ENCODE measurements around the gene SETD5. TPM values are rescaled to one million over a fixed set of nuclear protein-coding genes. Genes with fewer than 3 reads are reported as not detected.

Gene SETD5
- polyA plus RNA-seq, 1 donor (not counting 4 experiments of a cell fraction or from before 2014, with no cell fraction given): 37.8 TPM

DNA sequence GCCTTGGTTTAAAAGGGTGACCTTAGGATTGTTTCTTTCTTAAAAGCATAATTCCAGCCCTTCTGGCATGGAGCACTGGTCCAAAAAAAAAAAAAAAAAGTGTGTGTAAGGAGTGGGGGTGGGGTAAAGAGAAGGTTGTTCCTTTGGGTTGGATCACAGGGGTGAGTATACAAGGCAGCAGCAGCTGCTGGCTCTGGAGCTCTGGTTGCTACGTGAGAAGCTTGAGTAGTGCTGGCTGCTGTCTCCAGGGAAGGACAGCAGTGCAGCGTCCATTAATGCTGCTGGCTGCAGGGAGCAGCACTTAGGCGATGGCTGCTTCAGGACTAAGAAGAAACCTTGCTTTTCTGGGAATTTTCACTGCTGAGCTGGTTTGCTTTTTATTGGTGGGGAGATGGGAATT is 2.3 kb downstream of the SETD5 start:
- Histone ChIP-seq H3K4me3 (ENCODE audit: control insufficient read depth in 2 of 3, extremely low read depth in 1 of 3, insufficient read depth in 2 of 3, low read depth in 1 of 3, low read length in 3 of 3) (peak overlapping the region; percentile 87 to 97 (median 96)), H3K4me1 (ENCODE audit: control insufficient read depth, extremely low read depth, insufficient read depth, low read length) (peaks cover 52% of the 10 kb centered on the region), H3K4me2 (ENCODE audit: control insufficient read depth, extremely low read depth, insufficient read depth, low read depth, low read length) (peak overlapping the region; percentile 96), H3K9me3 (ENCODE audit: control insufficient read depth, low read depth, low read length) (no peaks in the 10 kb centered on the region), H2AFZ (ENCODE audit: control insufficient read depth, low read length) (no peak overlapping the region), H3K79me2 (ENCODE audit: control insufficient read depth, insufficient read depth, low read length) (peaks cover 84% of the 10 kb centered on the region), H3K9ac (ENCODE audit: control insufficient read depth, extremely low read depth, insufficient read depth, low read length) (peak overlapping the region; percentile 100), H3K9me1 (ENCODE audit: control insufficient read depth, extremely low read depth, insufficient read depth, low read length) (peaks cover 1% of the 10 kb centered on the region), H3K36me3 (ENCODE audit: control insufficient read depth in 2 of 2, extremely low read depth in 1 of 2, insufficient read depth in 2 of 2, low read length in 2 of 2) (peaks cover 1 to 7% of the 10 kb centered on the region in 2 experiments), H4K20me1 (ENCODE audit: control insufficient read depth, extremely low read depth, insufficient read depth, low read length) (peaks cover 25% of the 10 kb centered on the region), H3K27me3 (ENCODE audit: control insufficient read depth, extremely low read depth, insufficient read depth, low read length) (no peaks in the 10 kb centered on the region), H3K27ac (ENCODE audit: control insufficient read depth, insufficient read depth, low read length) (peak overlapping the region; percentile 99)
- dilution Hi-C loops (cut with MboI; ENCODE audit: extremely low pct_ligation_motif_present, low sequenced_read_pairs): no loop called here
- no peak for TF ChIP-seq EZH2 (IDR thresholded peaks at IDR 0.05; ENCODE audit: low read length)
- TF ChIP-seq, protein P1, sequence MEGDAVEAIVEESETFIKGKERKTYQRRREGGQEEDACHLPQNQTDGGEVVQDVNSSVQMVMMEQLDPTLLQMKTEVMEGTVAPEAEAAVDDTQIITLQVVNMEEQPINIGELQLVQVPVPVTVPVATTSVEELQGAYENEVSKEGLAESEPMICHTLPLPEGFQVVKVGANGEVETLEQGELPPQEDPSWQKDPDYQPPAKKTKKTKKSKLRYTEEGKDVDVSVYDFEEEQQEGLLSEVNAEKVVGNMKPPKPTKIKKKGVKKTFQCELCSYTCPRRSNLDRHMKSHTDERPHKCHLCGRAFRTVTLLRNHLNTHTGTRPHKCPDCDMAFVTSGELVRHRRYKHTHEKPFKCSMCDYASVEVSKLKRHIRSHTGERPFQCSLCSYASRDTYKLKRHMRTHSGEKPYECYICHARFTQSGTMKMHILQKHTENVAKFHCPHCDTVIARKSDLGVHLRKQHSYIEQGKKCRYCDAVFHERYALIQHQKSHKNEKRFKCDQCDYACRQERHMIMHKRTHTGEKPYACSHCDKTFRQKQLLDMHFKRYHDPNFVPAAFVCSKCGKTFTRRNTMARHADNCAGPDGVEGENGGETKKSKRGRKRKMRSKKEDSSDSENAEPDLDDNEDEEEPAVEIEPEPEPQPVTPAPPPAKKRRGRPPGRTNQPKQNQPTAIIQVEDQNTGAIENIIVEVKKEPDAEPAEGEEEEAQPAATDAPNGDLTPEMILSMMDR (optimal IDR thresholded peaks at IDR 0.05 in 1 of 3, IDR thresholded peaks at IDR 0.05 in 1 of 3, conservative IDR thresholded peaks at IDR 0.05 in 1 of 3; ENCODE audit: extremely low read depth in 1 of 3, insufficient read depth in 2 of 3, low read length in 3 of 3): peak in 1 of 3 experiments; percentile 6
- FAIRE-seq (no peak), DNase-seq (ENCODE audit: low read depth, low spot score) (no peak)

DNA sequence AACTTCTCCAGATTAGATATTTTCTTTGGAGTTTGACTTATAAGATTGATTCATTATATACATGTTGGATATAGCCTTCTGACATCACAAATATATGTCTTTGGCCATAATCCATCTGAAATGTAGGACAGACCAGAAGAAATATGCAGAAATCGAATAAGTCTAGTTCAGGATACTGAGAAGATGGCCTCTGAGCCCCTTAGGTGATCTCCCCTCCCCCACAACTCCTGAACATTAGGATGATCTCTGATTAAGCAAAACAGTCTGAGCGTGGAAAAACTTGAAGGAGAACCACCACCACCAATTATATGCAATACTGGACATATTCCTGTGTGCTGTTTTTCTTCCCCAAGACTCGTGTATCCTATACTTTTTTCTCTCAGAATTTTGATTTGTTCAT is 3.2 kb downstream of the SETD5 start:
- no peak for TF ChIP-seq EZH2 (IDR thresholded peaks at IDR 0.05; ENCODE audit: low read length)
- TF ChIP-seq, protein P1 (optimal IDR thresholded peaks at IDR 0.05 in 1 of 3, IDR thresholded peaks at IDR 0.05 in 1 of 3, conservative IDR thresholded peaks at IDR 0.05 in 1 of 3; ENCODE audit: extremely low read depth in 1 of 3, insufficient read depth in 2 of 3, low read length in 3 of 3): no peak
- peaks cover 52% of the 10 kb centered on the region for H3K4me1 ChIP-seq (ENCODE audit: control insufficient read depth, extremely low read depth, insufficient read depth, low read length)
- peaks cover 27% of the 10 kb centered on the region for H4K20me1 ChIP-seq (ENCODE audit: control insufficient read depth, extremely low read depth, insufficient read depth, low read length)
- peak overlapping the region; percentile 99 for H3K27ac ChIP-seq (ENCODE audit: control insufficient read depth, insufficient read depth, low read length)
- H2AFZ ChIP-seq (ENCODE audit: control insufficient read depth, low read length): no peak overlapping the region
- H3K79me2 ChIP-seq (ENCODE audit: control insufficient read depth, insufficient read depth, low read length): peaks cover 84% of the 10 kb centered on the region
- H3K9me1 ChIP-seq (ENCODE audit: control insufficient read depth, extremely low read depth, insufficient read depth, low read length): peaks cover 2% of the 10 kb centered on the region
- H3K27me3 ChIP-seq (ENCODE audit: control insufficient read depth, extremely low read depth, insufficient read depth, low read length): no peaks in the 10 kb centered on the region
- FAIRE-seq: peak; percentile 26
- no peak for DNase-seq (ENCODE audit: low read depth, low spot score)
- no peaks in the 10 kb centered on the region for H3K36me3 ChIP-seq (ENCODE audit: control insufficient read depth in 2 of 2, extremely low read depth in 1 of 2, insufficient read depth in 2 of 2, low read length in 2 of 2)
- dilution Hi-C loops (cut with MboI; ENCODE audit: extremely low pct_ligation_motif_present, low sequenced_read_pairs): no loop called here
- no peaks in the 10 kb centered on the region for H3K9me3 ChIP-seq (ENCODE audit: control insufficient read depth, low read depth, low read length)
- peak overlapping the region; percentile 96 for H3K4me2 ChIP-seq (ENCODE audit: control insufficient read depth, extremely low read depth, insufficient read depth, low read depth, low read length)
- H3K4me3 ChIP-seq (ENCODE audit: control insufficient read depth in 2 of 3, extremely low read depth in 1 of 3, insufficient read depth in 2 of 3, low read depth in 1 of 3, low read length in 3 of 3): peak overlapping the region in 2 of 3 experiments; percentile 6 to 87
- H3K9ac ChIP-seq (ENCODE audit: control insufficient read depth, extremely low read depth, insufficient read depth, low read length): peak overlapping the region; percentile 29
